HG02970 (cell line): ENCODE results near the gene PTPN9.
"Not testable (repeated sequence)": the region's sequence is repeated elsewhere in the genome, so short reads cannot be mapped to it uniquely, and the experiment has no call there.

Experiments
- ATAC-seq: cut with Tn5 transposase; IDR thresholded peaks from one replicate; pipeline ENCODE4 v1.9.1; 2021; ENCODE audit warnings: mild to moderate bottlenecking, moderate library complexity, moderate number of reproducible peaks; ENCODE audit not compliant: unreplicated experiment, low FRiP score

The PTPN9 gene

DNA sequence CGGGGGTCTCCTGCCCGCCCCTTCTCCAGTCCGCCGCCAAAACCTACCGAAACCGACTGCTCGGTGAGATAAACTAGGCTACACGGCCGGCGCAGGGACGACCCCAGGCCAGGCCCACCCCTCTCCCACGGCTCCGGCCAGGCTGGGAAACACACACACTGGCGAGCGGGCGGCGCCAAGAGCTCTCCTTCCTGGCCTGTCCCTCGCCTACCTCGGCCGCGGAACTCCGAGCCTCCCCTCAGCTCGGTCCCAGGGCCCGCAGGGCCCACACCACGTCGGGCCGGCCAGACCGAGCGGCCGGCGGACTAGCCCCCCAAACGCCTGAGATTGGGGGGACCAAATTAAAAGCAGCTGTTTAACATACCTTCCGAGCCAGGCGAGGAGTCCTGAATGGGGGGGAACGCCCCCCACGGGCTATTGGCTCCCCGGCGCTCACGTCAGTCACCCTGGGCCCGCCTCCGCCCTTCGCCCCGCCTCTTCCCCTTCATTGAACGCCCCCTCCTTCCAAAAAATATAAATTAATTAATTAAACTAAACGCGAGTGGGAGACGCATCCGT, 123.6 kb downstream of the PTPN9 start:
- no peak for ATAC-seq

DNA sequence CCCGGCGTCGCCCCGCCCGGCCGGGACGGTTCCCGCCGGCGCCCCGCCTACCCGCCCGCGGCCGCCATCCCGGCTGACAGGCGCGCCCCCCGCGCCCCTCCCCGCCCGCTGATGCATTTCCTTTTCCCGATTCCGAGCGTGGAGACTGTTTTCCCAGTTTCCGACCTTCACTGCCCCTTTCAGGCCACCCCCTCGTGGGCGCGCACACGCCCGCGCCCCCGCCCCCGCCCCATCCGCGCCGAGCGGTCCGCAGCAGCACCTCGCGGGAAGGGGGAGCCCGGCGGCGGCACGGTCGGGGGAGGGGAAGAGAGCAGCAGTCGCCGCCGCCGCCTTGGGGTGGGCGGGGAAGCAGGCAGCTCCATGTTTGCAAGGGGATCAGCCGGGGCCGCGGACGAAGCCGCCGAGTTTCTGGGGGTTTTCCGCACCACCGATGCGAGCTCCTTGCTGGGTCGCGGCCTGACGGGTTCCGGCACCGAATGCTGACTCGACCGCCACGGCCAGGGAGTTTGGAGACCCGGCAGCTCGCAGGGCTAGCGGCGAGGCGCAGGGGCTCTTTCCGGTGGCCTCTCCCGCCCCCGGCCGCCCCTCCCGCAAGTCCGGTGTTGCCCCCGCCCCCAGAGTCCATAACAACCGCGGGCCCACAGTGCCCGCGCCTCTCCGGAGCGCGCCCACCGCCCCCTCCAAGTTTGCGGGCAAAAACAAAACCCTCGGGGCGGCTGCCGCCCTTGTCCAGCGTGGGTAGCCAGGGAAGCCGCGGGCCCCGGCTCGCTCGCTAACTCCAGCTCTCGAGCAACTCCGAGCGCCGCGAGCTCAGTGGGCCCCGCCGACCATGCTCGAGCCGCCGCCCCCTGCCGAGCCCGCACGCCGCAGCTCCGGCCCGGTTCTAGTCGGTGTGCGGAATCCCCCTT, 124.4 kb downstream of the PTPN9 start:
- ATAC-seq = no peak

DNA sequence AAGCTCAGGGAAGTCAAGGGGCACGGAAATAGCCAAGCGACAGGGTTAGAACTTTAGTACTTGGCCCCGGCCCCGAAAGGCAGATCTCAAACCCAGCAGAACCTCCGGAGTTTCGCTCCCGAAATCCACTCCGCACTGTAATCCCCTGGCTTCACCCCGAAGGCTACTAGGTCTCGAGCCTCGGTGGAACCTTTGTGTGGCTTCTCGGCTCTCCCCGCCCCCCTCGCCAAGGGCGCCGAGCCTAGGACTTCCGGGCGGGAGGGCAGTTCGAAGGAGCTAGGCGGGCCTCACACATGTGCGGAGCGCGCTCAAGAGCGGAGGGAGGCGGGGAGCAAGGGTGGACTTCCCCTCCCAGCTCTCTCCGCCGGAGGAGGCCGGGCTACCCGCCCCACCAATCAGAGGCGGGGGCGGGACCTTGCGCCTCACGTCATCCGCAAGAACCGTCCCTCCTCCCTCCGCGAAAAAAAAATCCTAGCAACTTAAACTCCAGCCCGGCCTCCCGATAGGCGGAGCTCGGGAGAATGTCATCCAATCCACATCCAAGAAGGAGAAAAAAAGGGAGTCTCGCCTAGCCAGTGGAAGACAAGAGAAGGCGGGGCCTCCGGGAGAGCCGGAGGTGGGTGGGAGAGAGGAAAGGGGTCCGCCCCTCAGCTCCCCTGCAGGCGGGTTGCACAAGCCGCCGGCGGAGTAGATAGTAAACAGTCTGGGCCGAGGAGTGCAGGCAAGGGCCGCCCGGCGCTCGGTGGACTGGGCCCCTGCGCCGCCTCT, 125.2 kb downstream of the PTPN9 start:
- ATAC-seq = peak; percentile 35

DNA sequence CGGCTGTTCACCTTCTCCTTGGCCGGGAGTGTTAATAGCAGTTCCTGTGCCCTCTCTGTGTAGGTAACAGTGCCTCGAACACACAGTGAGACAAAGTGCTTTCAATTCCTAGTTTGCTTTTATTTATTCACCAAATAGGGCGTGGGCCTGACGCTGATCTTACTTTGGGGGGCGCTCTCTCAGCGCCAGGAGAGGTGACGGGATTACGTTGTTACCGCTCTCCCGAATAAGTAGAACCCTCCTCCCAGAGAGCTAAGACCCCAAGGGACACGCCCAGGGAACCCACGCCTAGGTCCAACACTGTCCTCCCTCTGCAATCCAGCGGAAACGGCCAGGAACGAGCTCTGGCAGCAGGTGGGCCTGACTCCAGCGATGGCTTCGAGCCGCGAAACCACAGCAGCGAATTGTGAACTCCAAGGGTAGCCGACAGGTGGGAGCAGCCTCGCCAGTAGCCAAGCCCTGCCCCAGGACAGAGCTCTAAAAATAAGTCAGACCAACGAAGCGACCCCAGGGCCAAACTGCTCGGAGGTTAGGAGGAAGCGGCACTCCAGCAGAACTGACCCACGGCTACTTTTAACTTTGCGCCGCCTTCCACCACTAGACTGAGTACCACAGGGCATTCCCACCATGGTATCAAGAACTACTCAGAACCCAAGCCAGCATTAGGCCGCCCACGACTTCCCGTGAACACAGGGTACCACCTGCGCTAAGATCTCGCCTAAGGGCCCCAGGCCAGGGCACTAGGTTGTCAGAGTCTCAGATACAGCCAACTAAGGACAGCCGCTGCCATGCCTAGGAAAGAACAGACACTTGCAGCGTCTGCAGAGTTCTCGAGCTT, 126.0 kb downstream of the PTPN9 start:
- ATAC-seq = no peak

DNA sequence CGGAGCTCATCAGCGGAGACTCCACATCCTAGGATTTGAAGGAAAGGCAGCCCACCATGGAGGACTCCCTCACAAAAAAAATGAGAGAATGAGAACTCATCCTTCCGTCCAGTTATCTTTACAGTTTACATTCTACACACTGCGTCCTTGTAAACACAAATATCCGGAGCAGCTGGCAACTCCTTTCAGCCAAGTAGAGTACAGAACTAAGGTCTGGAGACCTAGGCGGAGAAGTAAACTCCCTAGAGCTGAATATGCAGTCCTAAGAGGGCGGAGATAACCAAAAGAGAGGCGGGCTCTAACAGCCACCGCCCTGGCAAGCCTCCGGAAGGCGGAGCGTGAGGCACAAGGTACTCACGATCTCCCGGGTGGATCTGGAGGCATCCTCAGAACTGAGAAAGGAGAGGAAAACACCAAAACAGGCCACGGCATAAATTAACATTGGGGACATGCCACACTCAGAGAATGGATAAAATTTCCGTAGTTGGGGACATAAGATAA, 126.7 kb downstream of the PTPN9 start:
- ATAC-seq = no peak

DNA sequence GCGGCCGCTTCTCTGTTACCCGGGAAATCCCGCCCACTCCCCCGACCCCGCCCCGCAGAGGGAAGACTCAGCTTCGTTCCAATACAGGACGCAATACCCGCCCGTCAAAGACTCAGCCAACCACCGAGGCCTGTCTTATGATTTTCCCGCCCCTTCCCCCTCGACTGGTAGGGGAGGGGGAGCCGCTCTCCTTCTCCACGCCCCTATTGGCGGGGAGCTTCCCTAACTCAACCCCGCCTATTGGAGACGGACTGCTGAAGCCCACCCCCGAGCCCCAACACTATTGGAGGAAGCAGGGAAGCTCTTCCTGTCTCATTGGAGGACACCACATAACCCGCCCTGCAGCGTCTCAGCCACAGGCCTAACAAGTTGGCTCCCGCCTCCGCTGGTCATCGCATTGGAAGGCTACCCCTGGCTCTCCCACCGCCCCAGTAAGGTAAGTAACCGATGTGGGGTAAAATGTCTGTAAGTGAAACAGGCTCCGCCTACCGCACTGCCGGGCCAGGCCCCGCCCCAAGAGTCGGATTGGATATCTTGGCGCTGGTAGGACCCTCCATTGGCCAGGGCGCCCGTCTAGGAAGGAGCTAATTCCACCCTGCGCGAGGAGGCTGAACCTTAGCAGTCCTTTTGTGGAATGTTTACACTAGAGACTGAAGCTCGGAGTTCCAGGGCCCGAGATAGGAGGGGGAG, 127.3 kb downstream of the PTPN9 start, which contains the start of gene SIN3A:
SIN3A (minus strand) TSS at position 17 of the 690 bp plus-strand sequence. CDS start 21,315 bp downstream, outside the sequence.
- ATAC-seq = peak; percentile 35

DNA sequence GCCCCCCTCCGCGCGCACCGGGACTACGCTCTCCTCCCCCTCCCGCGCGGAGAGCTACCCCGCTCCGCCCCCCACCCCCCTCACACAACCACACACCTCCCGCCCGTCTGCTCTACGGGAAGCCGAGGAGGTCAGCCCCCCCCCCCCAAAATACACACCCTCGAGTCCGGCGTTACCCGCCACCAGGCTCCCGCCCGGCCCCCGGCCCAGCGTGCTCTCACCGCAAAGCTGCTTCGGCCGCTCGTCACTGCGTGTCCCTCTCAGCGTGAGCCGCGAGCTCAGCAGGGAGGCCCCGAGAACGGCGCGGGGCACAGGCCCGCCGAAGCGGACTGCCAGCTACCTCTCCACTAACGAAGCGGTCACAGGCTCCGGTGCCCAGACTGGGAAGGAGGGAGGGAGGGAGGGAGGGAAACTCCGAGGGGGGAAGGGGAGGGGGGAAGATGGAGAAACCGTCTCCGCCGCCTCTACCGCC, 127.9 kb downstream of the PTPN9 start:
- ATAC-seq = no peak

DNA sequence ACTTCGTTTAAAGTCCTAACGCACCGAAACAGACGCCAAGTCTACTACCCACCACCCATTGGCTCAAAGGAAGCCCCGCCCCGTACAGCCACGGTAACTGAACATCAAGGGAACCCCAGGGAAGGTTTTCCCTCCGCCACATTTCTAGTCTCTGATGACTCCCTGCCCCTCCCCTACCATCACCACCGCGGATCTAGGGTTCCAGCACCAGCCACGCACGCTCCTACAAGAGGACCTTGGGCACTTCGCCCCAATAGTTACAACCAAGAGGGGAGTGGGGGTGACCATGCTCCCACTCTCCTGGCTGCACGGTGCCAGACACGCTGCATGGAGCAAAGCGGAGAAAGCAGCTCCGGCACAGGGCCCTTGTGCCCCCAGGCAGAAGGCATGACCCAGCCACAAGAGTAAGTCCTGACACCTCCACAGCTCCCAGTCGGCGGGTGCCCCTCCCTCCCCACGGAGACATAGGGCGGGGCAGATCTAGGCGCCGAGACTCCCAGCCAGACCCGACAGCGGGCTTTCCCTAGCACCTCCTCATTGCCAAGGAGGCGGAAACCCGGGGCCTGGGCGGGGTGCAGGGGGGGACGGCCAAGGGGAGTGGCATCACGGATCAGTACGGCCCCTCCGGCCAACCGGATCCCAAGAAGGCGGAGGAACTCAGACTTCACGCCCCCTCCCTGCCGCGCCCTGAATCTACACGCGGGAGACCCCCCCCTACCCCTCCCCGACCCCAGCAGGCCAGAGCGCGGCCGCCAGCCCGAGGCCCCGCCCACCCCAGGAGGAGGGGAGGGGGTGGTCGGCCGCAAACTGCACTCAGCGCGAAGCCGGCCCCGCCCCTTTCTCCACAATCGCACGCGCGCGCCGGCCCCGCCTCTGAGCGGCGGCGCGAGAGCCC, 128.6 kb downstream of the PTPN9 start:
- peak; percentile 17 for ATAC-seq

DNA sequence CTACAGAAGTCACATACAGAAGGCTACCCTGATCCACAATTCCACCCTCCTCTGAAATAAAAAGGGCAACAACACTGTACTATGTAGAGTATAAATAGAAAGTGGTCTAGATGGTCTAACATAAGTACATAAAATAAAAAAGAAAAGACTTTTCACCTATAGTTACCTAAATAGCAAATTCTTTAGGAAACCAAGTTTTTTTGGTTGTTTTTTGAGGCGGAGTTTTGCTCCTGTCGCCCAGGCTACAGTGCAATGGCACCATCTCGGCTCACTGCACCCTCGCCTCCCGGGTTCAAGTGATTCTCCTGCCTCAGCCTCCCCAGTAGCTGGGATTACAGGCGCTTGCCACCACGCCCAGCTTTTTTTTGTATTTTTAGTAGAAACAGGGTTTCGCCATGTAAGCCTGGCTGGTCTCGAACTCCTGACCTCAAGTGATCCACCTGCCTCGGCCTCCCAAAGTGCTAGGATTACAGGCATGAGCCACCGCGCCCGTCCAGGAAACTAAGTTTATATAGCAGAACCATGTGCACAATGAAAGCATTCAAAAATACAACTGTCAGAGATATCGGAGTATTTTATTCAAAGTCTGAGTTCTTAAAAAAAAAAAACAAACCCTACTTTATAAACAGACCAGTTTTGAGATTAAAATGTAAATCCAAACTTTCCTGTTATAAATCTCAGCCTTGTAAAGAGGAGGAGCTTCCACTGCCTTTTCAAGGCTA, 129.4 kb downstream of the PTPN9 start:
- no peak for ATAC-seq

DNA sequence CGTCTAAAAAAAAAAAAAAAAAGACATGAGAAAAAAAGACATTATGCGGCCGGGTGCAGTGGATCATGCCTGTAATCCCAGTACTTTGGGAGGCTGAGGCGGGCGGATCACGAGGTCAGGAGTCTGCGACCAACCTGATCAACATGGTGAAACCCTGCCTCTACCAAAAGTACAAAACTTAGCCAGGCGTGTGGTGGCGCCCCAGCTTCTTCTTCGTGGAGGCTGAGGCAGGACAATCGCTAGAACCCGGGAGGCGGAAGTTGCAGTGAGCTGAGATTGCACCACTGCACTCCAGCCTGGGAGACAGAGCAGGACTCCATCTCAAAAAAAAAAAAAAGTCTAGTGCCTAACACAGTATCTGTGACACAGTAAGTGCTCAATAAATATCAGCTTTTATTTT, 130.9 kb downstream of the PTPN9 start:
- not testable (repeated sequence) for ATAC-seq

DNA sequence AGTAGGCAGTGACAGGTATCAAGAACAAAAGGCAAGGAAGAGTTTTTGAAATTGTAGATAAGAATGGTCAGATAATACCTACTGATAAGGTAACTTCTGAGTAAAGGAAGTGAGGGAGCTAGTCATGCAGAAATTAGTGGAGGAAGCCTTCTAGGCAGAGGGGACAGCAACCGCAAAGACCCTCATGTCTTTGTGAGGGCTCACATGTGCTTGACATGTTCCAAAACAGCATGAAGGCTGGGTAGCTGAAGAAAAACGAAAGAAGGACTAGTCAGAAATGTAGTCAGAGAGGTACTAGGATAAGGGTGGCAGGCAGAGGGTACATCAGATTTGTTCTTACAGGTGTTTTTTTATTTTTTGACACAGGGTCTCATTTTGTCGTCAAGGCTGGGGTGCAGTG, 133.0 kb downstream of the PTPN9 start:
- ATAC-seq = no peak

DNA sequence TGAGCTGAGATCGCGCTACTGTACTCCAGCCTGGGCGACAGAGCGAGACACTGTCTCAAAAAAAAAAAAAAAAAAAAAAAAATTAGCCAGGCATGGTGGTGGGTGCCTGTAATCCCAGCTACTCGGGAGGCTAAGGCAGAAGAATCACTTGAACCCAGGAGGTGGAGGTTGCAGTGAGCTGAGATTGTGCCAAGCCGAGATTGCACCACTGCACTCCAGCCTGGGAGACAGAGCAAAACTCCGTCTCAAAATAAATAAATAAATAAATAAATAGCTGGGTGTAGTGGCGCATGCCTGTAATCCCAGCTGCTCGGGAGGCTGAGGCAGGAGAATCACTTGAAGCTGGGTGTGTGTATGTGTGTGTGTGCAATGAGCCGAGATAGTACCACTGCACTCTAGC, 133.8 kb downstream of the PTPN9 start:
- ATAC-seq = not testable (repeated sequence)

DNA sequence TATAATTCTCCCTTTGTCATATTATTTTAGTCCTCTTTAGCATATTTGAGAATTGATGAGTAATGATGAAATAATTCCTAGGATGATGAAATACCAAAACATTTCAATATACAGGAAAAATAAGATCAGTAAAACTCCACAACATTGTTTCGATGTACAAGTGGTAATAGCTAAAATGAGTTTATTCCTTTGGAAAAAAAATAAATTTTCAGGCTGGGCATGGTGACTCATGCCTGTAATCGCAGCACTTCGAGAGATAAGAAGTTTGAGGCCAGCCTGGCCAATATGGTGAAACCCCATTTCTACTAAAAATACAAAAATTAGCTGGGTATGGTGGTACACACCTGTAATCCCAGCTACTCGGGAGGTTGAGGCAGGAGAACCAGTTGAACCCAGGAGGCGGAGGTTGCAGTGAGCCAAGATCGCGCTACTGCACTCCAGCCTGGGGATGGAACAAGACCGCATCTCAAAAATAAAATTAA, 135.1 kb downstream of the PTPN9 start:
- ATAC-seq = not testable (repeated sequence)

DNA sequence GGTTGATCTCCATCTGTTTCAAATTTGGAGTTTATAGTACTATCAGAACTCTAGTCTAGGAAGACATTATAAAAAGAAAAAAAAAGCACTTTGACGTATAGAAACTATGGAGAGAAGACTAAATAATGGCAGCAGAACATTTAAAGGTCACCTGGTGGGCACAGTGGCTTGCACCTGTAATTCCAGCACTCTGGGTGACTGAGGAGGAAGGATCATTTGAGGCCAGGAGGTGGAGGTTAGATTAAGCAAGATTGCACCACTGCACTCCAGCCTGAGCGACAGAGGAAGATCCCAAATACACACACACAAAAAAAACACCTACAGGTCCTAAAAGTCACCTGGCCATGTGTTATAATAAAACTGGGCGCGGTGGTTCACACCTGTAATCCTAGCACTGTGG, 141.4 kb downstream of the PTPN9 start:
- no peak for ATAC-seq

DNA sequence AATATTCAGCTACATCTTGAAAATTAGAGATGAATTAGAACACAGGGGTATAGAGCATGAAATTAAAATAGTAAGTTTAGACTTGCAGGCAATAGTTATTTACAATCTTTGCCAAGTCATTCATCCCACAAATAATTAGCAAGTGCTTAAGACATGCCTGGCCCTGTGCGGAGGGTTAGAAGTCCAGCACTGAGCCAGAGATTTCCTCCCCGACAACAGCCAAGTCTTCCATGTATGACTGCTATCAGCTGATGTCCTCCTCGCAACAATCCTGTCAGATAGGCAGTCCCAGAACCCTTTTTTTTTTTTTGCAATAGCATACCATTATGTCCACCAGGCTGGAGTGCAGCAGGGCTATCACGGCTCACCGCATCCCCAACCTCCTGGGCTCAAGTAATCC, 142.2 kb downstream of the PTPN9 start:
- no peak for ATAC-seq

DNA sequence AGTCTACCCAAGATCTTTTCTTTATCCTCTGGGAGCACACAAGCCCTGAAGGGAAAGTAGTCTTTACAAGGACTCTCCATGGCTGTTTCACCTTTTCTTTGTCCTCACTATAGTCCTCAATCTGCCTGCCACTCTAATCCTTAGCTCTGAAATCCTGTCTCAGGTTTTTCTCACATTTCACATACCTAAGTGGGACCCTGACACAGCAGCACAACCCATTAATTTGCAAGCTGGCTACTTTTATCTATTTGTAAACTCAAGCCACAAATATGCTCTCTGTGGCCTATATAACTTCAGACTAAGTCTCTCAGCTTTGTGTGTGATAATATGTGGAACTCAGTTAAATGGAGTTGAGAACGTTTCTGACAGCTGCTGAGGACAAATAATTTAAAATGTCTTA, 147.4 kb downstream of the PTPN9 start:
- ATAC-seq = no peak

DNA sequence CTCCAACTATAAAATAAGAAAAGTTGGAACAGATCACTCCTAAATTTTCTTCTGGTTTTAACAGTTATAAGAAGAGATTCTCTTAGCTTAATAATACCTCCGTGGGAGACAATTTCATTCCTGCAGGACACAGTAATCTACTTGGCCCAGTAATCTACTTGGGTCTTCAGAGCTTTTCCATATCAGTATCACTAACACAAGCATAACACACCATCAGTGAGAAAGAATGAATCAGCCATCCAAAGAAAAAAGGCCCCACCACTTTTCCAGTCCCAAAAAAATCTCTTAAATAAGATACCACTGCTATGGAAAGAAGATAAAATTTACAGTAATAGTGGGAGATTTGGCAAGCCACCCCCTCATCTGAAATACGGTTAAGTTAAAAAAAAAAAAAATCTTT, 147.8 kb downstream of the PTPN9 start:
- ATAC-seq = no peak

DNA sequence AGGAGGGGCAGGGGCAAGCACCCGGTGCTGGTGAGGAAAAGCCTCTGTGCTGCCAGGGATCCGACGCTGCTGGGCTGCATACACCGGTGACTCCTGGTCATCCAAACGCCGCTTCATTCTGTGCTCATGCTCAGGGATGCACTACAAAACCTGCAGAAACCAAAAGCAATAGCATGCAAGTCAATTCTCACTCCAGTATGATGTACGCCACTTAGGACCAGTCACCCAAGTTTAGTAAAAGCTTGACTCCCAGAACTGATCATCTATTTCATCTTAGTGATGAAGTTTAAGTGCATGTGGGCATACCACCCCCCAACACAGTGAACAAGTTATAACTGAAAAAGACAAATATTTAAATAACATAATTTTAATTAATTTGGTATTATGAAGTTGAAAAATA, 148.9 kb downstream of the PTPN9 start:
- no peak for ATAC-seq
